Choroid plexus epithelial cell (primary cell): ENCODE data around the gene TEKT5.

ENCODE experiments used
- DNase-seq: peaks from one replicate; pipeline ENCODE4 v3.0.0-alpha.2; 2010; ENCODE audit warnings: low read depth
- H3K4me3 ChIP-seq: 2 replicates; pipeline ENCODE4 v1.5.1; 2011; ENCODE audit warnings: low read depth, mild to moderate bottlenecking, control low read depth, low read length, moderate library complexity
- TF ChIP-seq, protein P1 (sequence below): conservative IDR thresholded peaks from 2 replicates; pipeline ENCODE4 v1.5.1; 2011; ENCODE audit warnings: low read depth, mild to moderate bottlenecking, control low read depth, inconsistent platforms, low read length, moderate library complexity

TEKT5 gene

GRCh38 chr16:10699756-10700155 is 5.0 kb upstream of the TEKT5 start:
- TF ChIP-seq, protein P1, sequence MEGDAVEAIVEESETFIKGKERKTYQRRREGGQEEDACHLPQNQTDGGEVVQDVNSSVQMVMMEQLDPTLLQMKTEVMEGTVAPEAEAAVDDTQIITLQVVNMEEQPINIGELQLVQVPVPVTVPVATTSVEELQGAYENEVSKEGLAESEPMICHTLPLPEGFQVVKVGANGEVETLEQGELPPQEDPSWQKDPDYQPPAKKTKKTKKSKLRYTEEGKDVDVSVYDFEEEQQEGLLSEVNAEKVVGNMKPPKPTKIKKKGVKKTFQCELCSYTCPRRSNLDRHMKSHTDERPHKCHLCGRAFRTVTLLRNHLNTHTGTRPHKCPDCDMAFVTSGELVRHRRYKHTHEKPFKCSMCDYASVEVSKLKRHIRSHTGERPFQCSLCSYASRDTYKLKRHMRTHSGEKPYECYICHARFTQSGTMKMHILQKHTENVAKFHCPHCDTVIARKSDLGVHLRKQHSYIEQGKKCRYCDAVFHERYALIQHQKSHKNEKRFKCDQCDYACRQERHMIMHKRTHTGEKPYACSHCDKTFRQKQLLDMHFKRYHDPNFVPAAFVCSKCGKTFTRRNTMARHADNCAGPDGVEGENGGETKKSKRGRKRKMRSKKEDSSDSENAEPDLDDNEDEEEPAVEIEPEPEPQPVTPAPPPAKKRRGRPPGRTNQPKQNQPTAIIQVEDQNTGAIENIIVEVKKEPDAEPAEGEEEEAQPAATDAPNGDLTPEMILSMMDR = no peak
- DNase-seq = no peak
- no peak overlapping the region for H3K4me3 ChIP-seq

DNA sequence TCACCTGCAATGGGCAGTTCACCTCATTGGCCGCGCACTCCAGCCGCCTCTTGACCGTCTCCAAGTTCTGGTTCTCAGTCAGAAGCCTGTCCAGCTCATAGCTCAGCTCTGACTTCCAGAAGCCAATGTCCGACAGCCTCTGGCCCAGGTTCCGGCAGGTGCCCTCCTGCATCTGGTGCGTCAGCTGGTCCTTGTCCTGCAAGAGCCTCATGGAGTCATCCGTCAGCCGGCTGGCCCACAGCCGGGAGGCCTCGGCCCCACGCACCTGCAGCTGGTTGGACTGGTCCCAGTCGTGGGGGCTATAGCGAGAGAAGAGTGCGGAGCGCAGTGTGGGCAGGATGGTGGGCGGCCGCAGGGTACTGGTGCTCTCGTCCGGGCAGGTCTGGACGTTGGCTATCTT is 424 bp downstream of the TEKT5 start:
- DNase-seq = no peak
- TF ChIP-seq, protein P1 = no peak
- no peak overlapping the region for H3K4me3 ChIP-seq

DNA sequence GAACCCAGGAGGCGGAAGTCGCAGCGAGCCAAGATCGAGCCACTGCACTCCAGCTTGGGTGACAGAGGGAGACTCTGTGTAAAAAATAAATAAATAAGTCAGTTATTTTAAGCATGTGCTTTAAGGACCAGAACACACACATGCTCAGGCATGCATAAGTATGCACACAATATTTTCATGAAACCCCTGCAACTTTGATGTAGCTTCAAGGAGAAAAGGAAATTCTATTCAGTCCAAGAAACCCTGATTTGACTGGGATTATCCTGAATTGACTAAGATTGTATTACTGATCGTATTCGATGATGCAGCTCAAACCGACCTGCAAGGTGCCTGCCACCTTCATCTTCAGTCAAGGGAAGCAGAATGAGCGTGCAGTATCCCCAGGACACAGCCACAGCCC is 841 bp downstream of the TEKT5 start:
- no peak overlapping the region for H3K4me3 ChIP-seq
- TF ChIP-seq, protein P1 = no peak
- no peak for DNase-seq

- TF ChIP-seq, protein P1 = no peak
- H3K4me3 ChIP-seq = no peak overlapping the region
- DNase-seq = no peak
Observed at GRCh38 chr16:10692470-10692869, 2.3 kb downstream of the TEKT5 start.

- no peak for DNase-seq
- H3K4me3 ChIP-seq = no peak overlapping the region
- TF ChIP-seq, protein P1 = no peak
Observed at GRCh38 chr16:10688726-10689125, 6.0 kb downstream of the TEKT5 start.

- DNase-seq = no peak
- H3K4me3 ChIP-seq = no peak overlapping the region
- TF ChIP-seq, protein P1 = no peak
Observed at GRCh38 chr16:10688291-10688690, 6.4 kb downstream of the TEKT5 start.

DNA sequence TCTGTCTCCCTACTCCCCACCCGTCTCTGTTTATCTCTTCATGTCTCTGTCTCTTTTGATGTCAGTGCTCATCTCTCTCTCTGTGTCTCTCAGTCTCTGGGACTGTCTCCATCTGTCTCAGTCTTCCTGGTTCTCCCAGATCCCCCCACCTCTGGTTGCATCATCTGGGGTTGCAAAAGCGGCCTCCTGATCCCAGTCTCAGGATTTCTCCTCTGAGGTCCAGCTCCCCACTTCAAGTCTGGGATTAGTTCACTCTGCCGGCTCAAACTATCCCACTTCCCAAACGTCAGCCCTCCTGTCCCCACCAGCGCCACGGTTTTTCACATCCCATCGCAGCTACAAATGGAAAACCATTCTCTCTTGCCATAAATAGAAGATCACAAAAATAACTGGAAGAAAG is 9.0 kb downstream of the TEKT5 start:
- H3K4me3 ChIP-seq = no peak overlapping the region
- DNase-seq = no peak
- TF ChIP-seq, protein P1 = no peak
